GM18951 (cell line): ENCODE measurements around the gene NIPA2.

ENCODE experiments used
- POLR2A ChIP-seq: IDR thresholded peaks from 4 replicates; pipeline ENCODE4 v1.6.1; 2011; ENCODE audit warnings: mild to moderate bottlenecking; ENCODE audit not compliant: insufficient read length, insufficient read depth; ENCODE audit errors: extremely low read depth
- in situ Hi-C: fragments of 300-500 bp; cut with MboI; formaldehyde crosslinking; loops from one replicate; pipeline ENCODE4 v1.12.0; 2022; ENCODE audit warnings: low sequenced_read_pairs, mixed read lengths, inconsistent platforms; ENCODE audit not compliant: unreplicated experiment

NIPA2 gene

DNA sequence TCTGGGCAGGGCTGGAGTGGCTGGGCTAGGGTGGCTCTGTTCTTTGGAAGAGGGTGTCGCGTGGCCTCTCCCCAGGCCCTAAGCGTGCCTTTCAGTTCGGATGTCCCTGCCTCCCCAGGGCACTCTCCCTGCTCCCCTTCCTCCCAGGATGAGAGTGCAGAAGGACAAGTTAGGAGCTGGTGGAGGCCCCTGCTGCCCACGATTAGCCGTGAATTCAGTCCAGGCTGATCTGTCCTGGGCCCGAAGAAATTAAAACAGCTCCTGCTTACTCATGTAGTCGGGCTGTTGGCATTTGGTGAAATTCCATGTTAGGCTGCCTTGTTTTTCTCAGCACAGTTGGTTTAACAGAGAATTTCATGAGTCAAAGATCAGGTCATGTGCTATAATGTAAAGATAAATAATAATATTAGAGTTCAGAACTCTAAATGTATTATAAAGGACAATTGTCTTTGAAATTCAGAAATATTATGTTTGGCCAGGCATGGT, 27.6 kb upstream of the NIPA2 start:
- TF ChIP-seq POLR2A: no peak
- in situ Hi-C loops: no loop called here

DNA sequence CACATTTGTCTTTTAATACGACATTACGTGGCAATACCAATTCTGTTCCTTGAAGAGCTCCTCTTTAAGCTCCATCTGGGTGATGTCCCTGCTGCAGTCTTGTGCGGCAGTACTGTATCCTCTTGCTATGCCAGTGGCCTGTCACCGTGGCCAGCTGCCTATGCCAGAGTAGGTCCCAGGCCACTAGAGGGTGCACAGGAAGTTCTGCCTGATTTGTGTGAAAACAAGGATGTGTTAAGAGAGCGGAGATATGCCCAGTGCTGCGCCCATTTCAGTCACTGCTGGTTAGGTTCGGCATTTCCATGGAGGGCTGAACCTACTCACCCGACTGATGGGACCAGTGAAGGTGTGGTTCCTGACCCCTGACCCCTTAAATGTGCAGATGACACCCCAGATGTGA, 26.8 kb upstream of the NIPA2 start:
- TF ChIP-seq POLR2A: no peak
- in situ Hi-C loops: no loop called here

DNA sequence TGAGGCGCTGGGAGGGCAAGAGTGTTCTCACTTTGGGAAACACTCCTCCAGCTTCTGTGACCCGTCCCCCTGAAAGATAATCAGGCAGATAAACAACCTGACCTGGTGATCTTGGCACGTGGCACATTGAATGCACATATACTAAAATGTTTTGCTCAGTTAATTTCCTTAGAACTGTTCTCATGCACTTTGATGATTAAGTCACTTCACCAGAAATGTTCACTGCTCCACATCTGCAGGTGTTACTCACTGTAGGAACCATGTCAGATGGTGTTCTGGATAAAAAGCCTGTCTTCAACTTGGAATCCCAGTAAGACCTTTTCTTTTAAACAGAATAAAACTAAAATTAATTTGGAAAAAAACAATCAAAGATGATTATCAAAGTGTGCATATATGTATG, 24.6 kb upstream of the NIPA2 start:
- in situ Hi-C loops: no loop called here
- no peak for TF ChIP-seq POLR2A

DNA sequence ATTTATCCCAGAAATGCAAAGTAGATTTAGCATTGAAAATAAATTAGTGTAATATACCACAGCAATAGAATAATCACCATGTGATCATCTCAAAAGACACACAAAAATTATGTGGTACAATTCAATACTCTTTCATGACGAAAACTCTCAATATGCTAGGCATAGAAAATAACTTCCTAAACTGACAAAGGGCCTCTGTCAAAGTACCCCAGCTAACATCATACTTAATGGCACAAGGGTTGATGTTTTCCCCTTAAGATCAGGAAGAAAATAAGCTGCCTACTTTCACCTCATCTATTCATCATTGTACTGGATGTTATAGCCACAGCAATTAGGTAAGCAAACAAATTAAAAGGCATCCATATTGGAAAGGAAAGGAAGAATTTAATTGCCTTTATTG, 22.7 kb upstream of the NIPA2 start:
- no peak for TF ChIP-seq POLR2A
- in situ Hi-C loops: no loop called here

DNA sequence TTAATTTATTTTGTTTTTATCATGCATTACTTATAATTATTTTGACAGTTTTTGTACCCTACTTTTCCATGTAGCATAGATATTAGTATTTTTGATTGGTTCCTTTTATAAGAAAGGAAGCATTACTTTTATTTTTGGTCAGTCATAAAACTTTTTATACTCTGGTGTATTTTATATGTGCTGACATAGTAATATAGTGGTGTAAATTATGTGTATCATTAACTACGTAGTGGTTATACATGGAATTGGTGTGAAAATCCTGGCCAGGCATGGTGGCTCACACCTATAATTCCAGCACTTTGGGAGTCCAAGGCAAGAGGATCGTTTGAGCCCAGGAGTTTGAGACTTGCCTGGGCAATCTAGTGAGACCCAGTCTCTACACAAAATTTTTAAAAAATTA, 18.8 kb upstream of the NIPA2 start:
- no peak for TF ChIP-seq POLR2A
- in situ Hi-C loops: no loop called here

DNA sequence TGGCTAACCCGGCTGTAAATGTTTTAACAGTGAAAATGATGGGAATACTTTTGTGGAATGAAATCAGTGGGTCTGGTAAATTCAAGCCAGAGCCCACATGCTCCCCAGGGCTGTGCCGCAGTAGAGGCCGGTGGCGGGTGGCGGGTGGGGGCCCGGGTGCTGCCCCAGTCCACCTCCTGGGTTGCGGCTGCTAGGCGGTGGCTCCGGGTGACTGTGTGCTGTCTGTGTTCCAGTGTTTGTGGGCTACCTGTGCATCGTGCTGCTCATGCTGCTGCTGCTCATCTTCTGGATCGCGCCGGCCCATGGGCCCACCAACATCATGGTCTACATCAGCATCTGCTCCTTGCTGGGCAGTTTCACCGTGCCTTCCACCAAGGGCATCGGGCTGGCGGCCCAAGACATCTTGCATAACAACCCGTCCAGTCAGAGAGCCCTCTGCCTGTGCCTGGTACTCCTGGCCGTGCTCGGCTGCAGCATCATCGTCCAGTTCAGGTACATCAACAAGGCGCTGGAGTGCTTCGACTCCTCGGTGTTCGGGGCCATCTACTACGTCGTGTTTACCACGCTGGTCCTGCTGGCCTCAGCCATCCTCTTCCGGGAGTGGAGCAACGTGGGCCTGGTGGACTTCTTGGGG, 14.9 kb upstream of the NIPA2 start:
- no peak for TF ChIP-seq POLR2A
- in situ Hi-C loops: no loop called here

DNA sequence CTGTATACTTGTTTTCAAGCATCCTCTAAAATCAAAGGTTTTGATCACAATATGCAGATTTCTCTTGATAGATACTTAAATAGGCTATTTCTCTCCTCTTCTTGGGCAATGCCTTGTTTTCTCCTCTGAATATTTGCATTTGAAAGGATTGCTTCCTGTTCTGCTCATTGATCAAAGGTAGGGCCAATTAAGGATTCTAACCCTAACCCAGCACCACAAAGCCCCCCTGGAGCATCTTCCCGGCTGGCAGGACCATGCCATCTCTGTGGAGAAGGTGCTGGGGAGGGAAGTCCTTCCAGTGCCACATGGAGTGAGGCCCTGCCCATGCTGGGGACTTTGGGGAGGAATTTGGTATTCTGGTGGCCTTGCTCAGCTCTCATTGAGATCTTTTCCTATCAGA, 11.3 kb upstream of the NIPA2 start:
- in situ Hi-C loops: no loop called here
- no peak for TF ChIP-seq POLR2A

GRCh38 chr15:22831473-22831872, 7.0 kb upstream of the NIPA2 start:
- in situ Hi-C loops: no loop called here
- no peak for TF ChIP-seq POLR2A

- no peak for TF ChIP-seq POLR2A
- in situ Hi-C loops: no loop called here
Measured at GRCh38 chr15:22839046-22839695, 705 bp downstream of the NIPA2 start.

GRCh38 chr15:22844421-22845288, 6.2 kb downstream of the NIPA2 start:
- in situ Hi-C loops: no loop called here
- TF ChIP-seq POLR2A: no peak

DNA sequence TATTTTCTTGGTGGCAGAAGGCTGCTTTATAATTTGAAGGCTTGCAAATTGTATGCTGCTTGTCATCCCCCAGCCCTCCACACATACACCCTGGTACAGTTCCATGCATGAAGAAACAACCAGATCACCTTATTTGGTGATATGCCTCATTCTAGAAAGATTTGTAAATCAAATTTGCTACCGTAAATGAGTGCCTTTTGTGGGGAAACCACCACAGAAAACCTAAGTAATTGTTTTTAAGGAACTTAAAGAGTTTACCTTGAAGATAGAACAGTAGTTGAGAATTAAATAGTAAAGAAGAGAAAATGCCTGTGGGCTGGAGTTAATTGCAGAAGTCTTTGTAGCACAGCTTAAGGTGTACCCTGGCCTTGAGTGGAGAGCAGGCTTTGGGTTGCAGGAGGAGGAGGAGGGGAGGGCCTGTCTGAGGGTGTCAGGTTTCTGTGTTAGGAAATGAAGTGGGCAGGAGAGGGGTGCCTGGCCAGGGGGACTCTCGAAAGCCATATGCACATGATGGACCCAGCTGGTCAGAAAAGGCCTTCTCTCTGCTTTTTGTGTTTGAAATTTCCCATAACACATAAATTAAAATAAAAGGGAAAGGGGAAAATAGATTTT, 6.9 kb downstream of the NIPA2 start:
- no peak for TF ChIP-seq POLR2A
- in situ Hi-C loops: no loop called here

DNA sequence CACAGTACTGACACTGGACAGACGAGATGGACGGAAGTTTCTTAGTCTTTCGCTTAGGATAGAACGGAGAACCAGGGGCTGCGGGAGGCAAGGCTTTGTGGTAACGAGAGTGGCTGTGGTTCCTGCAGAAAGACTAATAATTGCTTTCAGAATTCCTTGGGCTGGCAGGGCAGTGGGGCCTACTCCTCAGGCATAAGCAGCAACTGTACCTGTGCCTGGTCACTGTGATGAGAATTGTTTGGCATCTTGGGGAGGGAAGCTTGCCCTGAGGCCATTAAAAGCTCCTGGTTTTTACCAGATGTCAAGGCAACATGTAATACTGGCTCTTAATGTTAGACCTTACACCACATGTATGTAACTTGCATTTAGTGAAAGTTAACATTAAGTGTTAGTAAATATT, 7.6 kb downstream of the NIPA2 start:
- TF ChIP-seq POLR2A: no peak
- in situ Hi-C loops: no loop called here

GRCh38 chr15:22850055-22850454, 11.6 kb downstream of the NIPA2 start:
- in situ Hi-C loops: no loop called here
- TF ChIP-seq POLR2A: no peak
